AG09319 (cell line): ENCODE data around the gene SMIM38.

Source experiments
- DNase-seq: peaks from one replicate; pipeline ENCODE4 v3.0.0-alpha.2; 2010; ENCODE audit warnings: low read depth; ENCODE audit errors: extremely low read depth
- TF ChIP-seq, protein P1 (sequence below): IDR thresholded peaks from 2 replicates; pipeline ENCODE4 v1.5.1; 2011; ENCODE audit warnings: low read depth, mild to moderate bottlenecking, inconsistent platforms, low read length, moderate library complexity

SMIM38 gene

DNA sequence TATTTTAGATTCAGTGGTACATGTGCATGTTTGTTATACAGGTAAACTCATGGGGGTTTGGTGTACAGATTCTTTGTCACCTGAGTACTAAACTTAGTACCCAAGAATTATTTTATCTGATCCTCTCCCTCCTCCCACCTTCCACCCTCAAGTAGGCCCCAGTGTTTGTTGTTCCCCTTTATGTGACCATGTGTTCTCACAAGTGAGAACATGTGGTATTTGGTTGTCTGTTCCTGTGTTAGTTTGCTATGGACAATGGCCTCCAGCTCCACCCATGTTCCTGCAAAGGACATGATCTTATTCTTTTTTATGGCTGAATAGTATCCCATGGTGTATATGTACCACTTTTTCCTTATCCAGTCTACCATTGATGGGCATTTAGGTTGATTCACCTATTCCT is 6.8 kb downstream of the SMIM38 start:
- no peak for DNase-seq
- TF ChIP-seq, protein P1, sequence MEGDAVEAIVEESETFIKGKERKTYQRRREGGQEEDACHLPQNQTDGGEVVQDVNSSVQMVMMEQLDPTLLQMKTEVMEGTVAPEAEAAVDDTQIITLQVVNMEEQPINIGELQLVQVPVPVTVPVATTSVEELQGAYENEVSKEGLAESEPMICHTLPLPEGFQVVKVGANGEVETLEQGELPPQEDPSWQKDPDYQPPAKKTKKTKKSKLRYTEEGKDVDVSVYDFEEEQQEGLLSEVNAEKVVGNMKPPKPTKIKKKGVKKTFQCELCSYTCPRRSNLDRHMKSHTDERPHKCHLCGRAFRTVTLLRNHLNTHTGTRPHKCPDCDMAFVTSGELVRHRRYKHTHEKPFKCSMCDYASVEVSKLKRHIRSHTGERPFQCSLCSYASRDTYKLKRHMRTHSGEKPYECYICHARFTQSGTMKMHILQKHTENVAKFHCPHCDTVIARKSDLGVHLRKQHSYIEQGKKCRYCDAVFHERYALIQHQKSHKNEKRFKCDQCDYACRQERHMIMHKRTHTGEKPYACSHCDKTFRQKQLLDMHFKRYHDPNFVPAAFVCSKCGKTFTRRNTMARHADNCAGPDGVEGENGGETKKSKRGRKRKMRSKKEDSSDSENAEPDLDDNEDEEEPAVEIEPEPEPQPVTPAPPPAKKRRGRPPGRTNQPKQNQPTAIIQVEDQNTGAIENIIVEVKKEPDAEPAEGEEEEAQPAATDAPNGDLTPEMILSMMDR = no peak

DNA sequence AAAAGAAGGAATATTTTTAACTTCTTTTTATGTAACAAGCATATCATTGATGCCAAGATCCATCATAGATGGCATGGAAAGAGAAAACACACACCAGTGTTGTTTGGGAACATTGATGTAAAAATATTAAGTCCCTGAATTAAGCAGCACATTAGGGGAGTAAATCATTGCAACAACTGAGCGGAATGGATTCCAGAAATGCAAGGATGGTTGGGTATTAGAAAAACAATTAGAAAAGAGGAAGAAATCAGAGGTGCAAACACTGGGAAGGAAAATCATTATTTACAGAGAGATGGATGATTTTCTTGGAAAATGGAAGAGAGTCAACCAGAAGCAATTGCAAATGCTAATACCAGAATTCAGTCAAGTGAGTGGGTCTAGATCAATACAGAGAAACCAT is 8.1 kb downstream of the SMIM38 start:
- TF ChIP-seq, protein P1 = no peak
- no peak for DNase-seq

DNA sequence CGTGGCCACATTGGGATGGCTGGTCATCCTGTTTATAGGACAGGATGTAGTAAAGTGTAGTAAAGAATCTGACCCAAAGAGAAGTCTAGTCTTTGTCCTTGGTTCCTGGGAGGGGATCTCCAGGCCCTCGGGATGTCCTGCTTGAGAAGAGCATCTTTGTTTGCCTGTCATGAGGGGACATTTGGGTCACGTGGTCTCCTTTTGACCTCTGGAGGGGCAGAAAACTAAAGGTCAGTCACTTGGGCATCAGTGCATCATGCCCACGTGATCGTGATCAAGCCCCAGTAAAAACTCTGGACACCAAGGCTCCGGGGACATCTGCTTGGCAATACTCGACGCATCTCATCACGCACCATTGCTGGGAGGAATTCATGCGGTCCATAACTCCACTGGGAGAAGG is 9.1 kb downstream of the SMIM38 start:
- TF ChIP-seq, protein P1 = no peak

DNA sequence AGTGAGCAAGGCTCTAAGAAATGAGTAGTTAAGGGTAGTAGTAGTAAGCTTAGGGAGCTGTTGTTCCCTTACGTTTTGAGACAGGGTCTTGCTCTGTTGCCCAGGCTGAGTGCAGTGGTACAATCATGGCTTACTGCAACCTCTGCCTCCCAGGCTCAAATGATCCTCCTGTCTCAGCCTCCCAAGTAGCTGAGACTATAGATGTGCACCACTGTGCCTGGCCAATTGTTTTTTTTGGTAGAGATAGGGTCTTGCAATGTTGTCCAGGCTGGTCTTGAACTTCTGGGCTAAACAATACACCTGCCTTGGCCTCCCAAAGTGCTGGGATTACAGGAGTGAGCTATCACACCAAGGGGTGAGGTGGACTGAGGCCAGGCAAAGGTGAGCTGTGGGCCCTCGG is 10.0 kb downstream of the SMIM38 start:
- DNase-seq = no peak
- TF ChIP-seq, protein P1 = no peak

More for the DNA sequence above, 9.1 kb downstream of the SMIM38 start:
- DNase-seq = no peak

GRCh38 chr11:69166218-69167115 is 10.7 kb downstream of the SMIM38 start:
- TF ChIP-seq, protein P1 = no peak
- DNase-seq = peak; percentile 19

- DNase-seq = no peak
- TF ChIP-seq, protein P1 = no peak
Observed at GRCh38 chr11:69167130-69167915, 11.6 kb downstream of the SMIM38 start.
